Osteocyte (in vitro differentiated cells): ENCODE data around the gene GRAMD2B. TPM values are rescaled to one million over a fixed set of nuclear protein-coding genes. Genes with fewer than 3 reads are reported as not detected.
"Not testable (repeated sequence)": the region's sequence is repeated elsewhere in the genome, so short reads cannot be mapped to it uniquely, and the experiment has no call there.

Experiments
- DNase-seq: peaks from one replicate; pipeline ENCODE4 v3.0.0; 2021; ENCODE audit warnings: mixed read lengths; ENCODE audit not compliant: unreplicated experiment; ENCODE audit errors: extremely low spot score
- H3K27ac Mint-ChIP-seq: one replicate; pipeline ENCODE4 v1.8.0; 2021; ENCODE audit warnings: mild to moderate bottlenecking, mixed read lengths; ENCODE audit not compliant: unreplicated experiment
- H3K27me3 Mint-ChIP-seq: one replicate; pipeline ENCODE4 v1.8.0; 2021; ENCODE audit warnings: mixed read lengths; ENCODE audit not compliant: unreplicated experiment
- H3K36me3 Mint-ChIP-seq: one replicate; pipeline ENCODE4 v1.8.0; 2021; ENCODE audit warnings: mixed read lengths; ENCODE audit not compliant: unreplicated experiment
- H3K4me1 Mint-ChIP-seq: one replicate; pipeline ENCODE4 v1.8.0; 2021; ENCODE audit warnings: mixed read lengths; ENCODE audit not compliant: unreplicated experiment
- H3K4me3 Mint-ChIP-seq: one replicate; pipeline ENCODE4 v1.8.0; 2021; ENCODE audit warnings: mild to moderate bottlenecking, moderate library complexity, mixed read lengths; ENCODE audit not compliant: unreplicated experiment
- H3K9me3 Mint-ChIP-seq: one replicate; pipeline ENCODE4 v1.8.0; 2021; ENCODE audit warnings: mixed read lengths; ENCODE audit not compliant: unreplicated experiment
- long read RNA-seq: library from polyadenylated mRNA; unstranded; transcript quantifications from one replicate; pipeline ENCODE4 v2.0.0, GENCODE V29; 2021
- total RNA-seq: library from RNA; stranded (reverse); gene quantifications from 2 replicates; pipeline ENCODE4 v1.2.1, GENCODE V29; 2021
- TF ChIP-seq, protein P1 (sequence below): fragments of 200-600 bp; sonication (generic); IDR thresholded peaks from 2 replicates; pipeline ENCODE4 v1.5.0; 2021; ENCODE audit warnings: antibody characterized with exemption, mild to moderate bottlenecking, moderate library complexity

GRAMD2B gene, protein sequence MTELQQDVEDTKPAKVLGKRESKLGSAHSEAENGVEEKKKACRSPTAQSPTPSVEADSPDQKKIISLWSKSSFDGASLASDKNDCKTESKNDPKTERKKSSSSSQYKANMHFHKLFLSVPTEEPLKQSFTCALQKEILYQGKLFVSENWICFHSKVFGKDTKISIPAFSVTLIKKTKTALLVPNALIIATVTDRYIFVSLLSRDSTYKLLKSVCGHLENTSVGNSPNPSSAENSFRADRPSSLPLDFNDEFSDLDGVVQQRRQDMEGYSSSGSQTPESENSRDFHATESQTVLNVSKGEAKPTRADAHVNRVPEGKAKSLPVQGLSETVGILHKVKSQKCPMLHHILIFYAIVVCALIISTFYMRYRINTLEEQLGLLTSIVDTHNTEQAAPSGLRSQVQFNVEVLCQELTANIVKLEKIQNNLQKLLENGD
- total RNA-seq, result 78.2 and 93.7 TPM in 2 replicates
- long read RNA-seq, transcript GRAMD2B-201 (14 exons, 3,175 nt), result major isoform, 95 of 175 reads
- long read RNA-seq, partial matches to known transcripts, result 20 of 175 reads
- long read RNA-seq, other reads (novel, unspliced or antisense), result 58 of 175 reads

DNA sequence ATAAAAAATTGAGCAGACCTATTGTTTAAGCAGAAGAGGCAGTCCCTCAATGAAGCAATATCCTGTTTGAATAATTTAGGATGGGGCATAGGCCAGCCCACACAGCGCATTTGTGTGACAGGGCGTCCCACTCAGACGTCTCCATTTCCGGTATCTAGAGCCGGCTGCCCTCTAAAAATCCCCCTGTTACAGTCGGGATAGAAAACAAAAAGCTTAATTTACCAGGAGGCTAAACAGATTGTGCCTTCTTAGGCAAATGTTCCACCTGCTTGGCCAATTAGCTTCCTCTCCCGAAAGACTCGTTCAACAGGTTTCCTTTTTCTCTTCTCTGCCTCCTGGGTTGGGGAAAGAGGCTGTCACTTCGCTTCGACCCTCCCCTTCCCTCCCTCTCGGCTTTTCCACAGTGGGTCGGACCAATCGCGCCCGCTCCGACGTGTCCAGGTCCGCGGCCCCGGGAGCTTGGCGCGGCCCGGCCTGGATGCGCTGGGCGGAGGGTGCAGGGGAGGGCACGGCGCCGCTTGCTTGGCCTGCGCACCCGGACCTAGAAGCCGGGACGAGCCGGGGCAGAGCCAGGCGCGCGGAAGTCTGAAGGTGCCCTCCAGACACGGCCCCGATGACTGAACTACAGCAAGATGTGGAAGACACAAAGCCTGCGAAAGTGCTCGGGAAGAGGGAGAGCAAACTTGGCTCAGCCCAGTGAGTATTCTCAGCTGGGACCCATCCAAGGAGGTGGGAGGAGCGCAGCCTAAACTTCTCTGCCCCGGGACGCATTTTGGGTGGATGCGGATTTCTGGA is at the start of gene GRAMD2B:
Gene GRAMD2B (plus strand): TSS at position 416 of the 795 bp plus-strand sequence. CDS start 198 bp downstream, at position 614.
- Mint-ChIP-seq H3K27me3 (no peaks in the 10 kb centered on the region), H3K27ac (peak within 1 kb of the TSS; percentile 94), H3K36me3 (peaks cover 16% of the 10 kb centered on the region), H3K4me3 (peak within 1 kb of the TSS; percentile 84), H3K4me1 (peaks cover 37% of the 10 kb centered on the region), H3K9me3 (no peaks in the 10 kb centered on the region)
- TF ChIP-seq, protein P1, sequence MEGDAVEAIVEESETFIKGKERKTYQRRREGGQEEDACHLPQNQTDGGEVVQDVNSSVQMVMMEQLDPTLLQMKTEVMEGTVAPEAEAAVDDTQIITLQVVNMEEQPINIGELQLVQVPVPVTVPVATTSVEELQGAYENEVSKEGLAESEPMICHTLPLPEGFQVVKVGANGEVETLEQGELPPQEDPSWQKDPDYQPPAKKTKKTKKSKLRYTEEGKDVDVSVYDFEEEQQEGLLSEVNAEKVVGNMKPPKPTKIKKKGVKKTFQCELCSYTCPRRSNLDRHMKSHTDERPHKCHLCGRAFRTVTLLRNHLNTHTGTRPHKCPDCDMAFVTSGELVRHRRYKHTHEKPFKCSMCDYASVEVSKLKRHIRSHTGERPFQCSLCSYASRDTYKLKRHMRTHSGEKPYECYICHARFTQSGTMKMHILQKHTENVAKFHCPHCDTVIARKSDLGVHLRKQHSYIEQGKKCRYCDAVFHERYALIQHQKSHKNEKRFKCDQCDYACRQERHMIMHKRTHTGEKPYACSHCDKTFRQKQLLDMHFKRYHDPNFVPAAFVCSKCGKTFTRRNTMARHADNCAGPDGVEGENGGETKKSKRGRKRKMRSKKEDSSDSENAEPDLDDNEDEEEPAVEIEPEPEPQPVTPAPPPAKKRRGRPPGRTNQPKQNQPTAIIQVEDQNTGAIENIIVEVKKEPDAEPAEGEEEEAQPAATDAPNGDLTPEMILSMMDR, result no peak
- DNase-seq, result peak; percentile 92

DNA sequence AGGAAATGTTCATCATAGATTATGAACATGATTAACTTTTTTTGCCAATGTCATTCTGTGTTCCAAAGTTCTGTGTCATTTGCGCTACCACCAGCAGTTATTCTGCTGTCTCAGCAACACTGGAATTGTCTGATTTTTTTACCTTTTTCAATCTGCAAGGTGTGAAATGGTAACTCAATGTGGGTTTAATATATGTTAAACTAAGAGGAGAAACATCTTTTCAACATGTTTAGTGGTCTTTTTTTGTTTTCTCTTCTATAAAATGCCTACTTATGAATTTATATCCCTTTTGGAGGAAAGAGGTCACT is 49.1 kb upstream of the GRAMD2B start:
- DNase-seq, result no peak
- Mint-ChIP-seq H3K36me3 (no peaks in the 10 kb centered on the region), H3K4me3 (no peak overlapping the region), H3K27me3 (no peaks in the 10 kb centered on the region), H3K4me1 (peaks cover 51% of the 10 kb centered on the region), H3K9me3 (peaks cover under 1% of the 10 kb centered on the region), H3K27ac (no peak overlapping the region)
- TF ChIP-seq, protein P1, result no peak

DNA sequence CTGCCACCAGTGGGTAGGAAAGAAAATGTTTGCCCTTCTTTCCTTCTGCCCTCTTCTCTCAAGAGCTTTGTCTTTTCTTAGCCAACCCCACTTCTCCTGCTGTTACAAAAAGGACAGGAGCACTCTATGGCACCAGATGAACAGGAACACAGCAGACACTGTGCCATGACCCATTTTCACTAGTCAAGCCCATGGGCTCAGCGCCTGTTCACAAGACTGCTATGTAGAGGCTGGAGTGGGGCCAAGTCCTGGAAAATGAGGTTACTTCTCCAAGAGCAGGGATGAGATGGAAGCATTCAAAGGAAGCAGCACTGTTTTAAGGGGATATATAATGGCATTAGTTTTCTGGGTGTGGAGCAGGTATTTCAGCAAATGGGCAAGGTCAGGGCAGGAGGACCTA is 46.8 kb upstream of the GRAMD2B start:
- peaks cover 37% of the 10 kb centered on the region for H3K4me1 Mint-ChIP-seq
- H3K9me3 Mint-ChIP-seq, result peaks cover 14% of the 10 kb centered on the region
- H3K36me3 Mint-ChIP-seq, result peaks cover 7% of the 10 kb centered on the region
- DNase-seq, result no peak
- TF ChIP-seq, protein P1, result no peak
- no peaks in the 10 kb centered on the region for H3K27me3 Mint-ChIP-seq
- H3K4me3 Mint-ChIP-seq, result no peak overlapping the region
- H3K27ac Mint-ChIP-seq, result peak overlapping the region; percentile 68

DNA sequence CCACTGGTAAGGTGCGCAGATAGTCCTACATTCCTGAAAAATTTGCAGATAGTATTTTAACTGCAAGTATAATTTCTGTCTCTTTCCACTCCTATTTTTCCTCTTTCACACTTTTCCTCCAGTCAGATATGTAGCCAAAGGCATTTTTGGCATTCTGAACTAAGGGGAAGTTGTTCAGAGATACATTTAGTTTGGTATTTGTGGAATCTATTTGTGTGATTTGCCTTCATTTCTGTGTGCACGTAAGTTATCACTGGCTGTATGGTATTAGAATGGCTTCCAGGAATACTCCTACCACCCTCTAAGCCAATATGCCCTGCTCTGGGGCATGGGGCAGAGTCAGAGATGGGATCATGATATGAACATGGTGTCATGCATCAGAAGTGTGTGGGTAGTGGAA is 45.8 kb upstream of the GRAMD2B start:
- Mint-ChIP-seq H3K4me1 (peaks cover 39% of the 10 kb centered on the region), H3K36me3 (peaks cover 11% of the 10 kb centered on the region), H3K4me3 (no peak overlapping the region), H3K27me3 (no peaks in the 10 kb centered on the region), H3K27ac (peak overlapping the region; percentile 68), H3K9me3 (peaks cover 21% of the 10 kb centered on the region)
- TF ChIP-seq, protein P1, result no peak
- no peak for DNase-seq

DNA sequence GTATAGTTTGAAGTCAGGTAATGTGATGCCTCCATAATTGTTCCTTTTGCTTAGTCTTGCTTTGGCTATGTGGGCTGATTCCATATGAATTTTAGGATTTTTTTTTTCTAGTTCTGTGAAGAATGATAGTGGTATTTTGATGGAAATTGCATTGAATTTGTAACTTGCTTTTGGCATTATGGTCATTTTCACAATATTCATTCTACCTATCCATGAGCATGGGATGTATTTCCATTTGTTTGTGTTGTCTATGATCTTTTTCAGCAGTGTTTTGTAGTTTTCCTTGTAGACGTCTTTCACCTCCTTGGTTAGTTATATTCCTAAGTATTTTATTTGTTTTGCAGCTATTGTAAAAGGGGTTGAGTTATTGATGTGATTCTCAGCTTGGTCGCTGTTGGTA is 42.9 kb upstream of the GRAMD2B start:
- H3K27ac Mint-ChIP-seq, H3K4me3 Mint-ChIP-seq, DNase-seq, H3K27me3 Mint-ChIP-seq: not testable (repeated sequence)
- Mint-ChIP-seq H3K4me1 (peaks cover 63% of the 10 kb centered on the region), H3K9me3 (peaks cover 24% of the 10 kb centered on the region), H3K36me3 (peaks cover 13% of the 10 kb centered on the region)
